GM19328 (cell line): Measurements from ENCODE around the gene IL21R.
"Not testable (repeated sequence)": the region's sequence is repeated elsewhere in the genome, so short reads cannot be mapped to it uniquely, and the experiment has no call there.

Source experiments
- ATAC-seq: cut with Tn5 transposase; IDR thresholded peaks from one replicate; pipeline ENCODE4 v1.9.1; 2021; ENCODE audit warnings: mild to moderate bottlenecking, moderate library complexity; ENCODE audit not compliant: unreplicated experiment

The IL21R gene

DNA sequence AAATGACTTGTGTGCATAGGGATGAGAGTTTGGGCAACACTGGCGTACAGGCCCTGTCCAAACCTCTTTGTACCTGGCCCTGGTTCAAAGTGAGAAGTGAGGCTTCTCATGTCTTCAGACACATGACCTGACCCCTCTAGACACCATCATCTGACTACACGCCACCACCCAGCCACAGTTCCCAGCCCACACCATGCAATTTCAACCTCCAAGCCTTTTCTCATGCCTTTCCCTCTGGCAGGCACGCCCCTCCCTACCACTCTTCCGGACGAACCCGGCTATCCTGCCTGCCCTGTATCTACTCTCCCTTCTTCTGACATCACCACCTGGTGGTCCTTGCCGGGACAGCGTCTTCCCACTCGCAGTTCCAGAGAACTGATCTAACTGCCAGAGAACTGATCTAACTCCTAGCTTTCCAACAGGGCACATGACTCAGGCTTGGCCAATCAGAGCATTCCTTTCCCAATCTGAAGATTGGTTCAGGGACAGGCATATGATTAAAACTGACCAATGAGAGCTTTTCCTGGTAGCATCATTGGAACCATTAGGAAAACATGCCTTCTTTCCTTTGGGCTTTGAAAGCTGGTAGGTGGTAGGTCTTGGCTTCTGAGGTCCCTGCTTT is 27.1 kb upstream of the IL21R start:
- no peak for ATAC-seq

- ATAC-seq = no peak
These were observed 24.1 kb upstream of the IL21R start for GRCh38 chr16:27377666-27378485.

DNA sequence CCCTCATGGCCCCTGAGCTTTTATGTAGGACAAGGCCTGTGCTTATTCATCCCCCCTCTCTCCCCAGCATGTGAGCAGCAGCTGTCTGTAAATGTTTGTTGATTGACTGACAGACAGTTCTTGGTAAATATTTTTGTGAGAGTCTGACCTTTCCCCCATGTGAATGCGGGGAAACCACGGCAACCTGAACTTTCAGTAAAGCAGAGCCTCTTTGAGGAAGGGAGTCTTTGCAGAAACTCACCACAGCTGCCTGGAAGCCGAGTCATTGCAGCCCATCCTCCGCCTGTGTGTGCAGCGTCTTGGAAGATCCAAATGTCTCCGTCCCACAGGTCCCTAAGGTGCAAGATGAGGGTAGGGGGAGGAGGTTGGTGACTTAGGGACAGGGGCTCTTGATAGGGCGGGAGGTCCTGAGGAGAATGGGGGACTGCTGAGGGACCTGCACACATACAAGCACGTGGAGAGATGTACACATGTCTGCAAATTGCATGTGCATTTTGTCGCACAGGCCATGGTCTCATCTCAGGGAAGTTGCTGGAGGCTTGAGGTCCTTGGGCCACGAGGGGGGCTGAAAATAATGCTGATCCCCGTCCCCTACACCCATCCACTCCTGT is 23.0 kb upstream of the IL21R start:
- ATAC-seq = no peak

- ATAC-seq = no peak
These were observed 22.1 kb upstream of the IL21R start for GRCh38 chr16:27379919-27380318.

GRCh38 chr16:27381236-27381635 is 20.7 kb upstream of the IL21R start:
- no peak for ATAC-seq

DNA sequence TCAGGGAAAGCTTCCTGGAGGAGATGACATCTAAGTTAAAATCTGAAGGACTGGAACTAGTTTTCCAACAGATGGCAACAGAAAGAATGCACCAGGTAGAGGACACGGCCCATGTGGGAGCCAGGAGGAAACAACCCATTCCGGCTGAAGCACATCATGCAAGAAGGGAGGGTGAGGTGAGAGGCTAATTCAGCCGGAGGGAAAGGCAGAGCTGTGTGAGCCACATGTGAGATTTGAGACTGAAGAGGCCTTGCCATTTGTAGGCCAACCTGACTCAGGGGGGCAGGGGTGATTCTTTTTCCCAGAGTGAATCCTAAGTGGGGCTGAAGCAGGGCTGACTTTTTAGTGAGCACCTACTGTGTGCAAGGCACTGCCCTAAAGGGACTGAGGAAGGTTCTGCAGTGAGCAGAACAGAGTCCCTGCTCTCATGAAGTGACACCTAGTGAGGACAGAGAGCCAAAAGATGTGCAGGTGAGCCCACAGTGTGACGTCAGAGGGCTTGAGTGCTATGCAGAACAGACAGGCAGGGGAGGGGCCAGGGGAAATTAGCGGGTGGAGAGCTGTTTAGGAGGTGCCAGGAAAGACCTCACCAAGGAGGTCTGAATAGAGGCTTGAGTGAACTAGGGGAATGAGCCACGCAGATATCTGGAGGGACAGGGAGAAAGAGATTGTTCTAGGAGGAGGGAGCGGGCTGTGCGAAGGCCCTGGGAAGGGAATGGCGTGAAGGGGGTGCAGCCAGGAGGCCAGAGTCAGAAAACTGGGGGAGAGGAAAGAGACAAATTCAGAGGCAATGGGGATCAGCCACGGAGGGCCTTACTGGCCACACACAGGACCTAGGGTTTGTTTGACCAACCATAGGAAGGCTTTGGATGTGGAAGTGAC is 19.8 kb upstream of the IL21R start:
- no peak for ATAC-seq

- no peak for ATAC-seq
These were observed 18.3 kb upstream of the IL21R start for GRCh38 chr16:27383556-27384243.

DNA sequence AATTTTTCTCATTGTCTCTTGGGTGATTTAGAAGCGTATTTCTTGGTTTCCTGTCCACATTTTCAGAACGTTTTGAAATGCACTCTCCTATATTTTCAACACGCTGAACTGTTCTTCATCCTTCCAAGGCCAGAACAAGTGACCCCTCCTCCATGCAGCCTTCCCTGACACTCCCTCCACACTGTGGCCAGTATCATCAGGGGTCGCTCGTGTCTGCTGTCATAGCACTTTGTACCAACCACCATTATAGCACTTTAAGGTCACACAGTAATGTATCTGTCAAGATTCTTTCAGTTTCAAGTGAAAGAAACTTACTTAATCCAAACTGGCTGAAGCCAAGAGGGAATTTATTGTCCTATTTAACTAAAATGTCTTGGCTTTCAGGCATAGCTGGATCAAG is 17.5 kb upstream of the IL21R start:
- no peak for ATAC-seq

- no peak for ATAC-seq
These were observed 16.6 kb upstream of the IL21R start for GRCh38 chr16:27385398-27385797.

DNA sequence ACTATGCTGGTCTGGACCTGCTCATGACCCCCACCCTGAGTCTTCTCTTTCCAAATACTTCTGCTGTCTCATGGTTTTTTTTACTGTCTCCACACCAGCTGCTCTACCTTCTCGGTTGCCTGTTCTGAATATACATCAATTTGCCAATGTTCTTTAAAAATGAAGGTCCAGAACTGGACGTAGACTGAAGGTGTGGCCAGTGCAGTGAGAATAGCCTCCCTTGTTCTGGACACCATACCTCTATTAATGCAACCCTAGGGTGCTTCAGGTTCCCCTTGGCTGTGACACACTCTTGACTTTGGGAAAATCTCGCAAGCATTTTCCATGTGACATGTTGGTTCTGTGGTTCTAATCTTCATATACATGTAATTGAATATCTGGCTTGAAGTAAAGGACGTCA is 15.3 kb upstream of the IL21R start:
- ATAC-seq = no peak

DNA sequence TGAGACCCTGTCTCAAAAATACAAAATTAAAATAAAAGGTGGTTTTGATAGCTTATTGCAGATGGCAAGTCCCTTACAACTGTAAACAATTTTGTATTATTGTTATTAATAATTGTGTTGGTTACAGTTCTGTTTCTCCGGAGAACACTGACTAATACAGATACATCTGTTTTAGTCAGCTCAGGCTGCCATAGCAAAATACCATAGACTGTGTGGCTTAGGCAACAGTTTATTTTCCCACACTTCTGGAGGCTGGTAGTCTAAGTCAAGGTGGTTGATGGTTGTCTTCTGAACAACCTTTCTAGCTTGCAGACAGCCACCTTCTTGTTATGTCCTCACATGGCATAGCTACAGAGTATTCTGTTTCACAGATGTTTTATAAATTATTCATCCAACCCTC is 14.2 kb upstream of the IL21R start:
- ATAC-seq = no peak

GRCh38 chr16:27389272-27389961 is 12.6 kb upstream of the IL21R start:
- no peak for ATAC-seq

DNA sequence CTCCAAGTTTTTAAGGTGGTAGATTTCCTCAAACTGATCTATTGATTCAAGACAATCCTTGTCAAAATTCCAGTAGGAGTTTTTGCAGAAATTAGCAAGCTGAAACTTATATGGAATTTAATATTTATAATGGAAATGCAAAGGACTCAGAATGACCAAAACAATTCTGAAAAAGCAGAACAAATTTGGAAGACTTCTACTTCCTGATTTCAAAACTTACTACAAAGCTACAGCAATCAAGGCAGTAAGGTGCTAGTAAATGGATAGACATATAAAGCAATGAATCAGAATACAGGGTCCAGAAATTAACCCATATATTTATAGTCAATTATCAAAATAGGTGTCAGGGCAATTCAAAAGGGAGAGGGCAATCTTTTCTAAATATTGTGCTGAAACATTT is 11.8 kb upstream of the IL21R start:
- ATAC-seq = no peak

GRCh38 chr16:27392671-27393070 is 9.3 kb upstream of the IL21R start:
- no peak for ATAC-seq

- no peak for ATAC-seq
These were observed 7.5 kb upstream of the IL21R start for GRCh38 chr16:27394516-27394915.

GRCh38 chr16:27398341-27398893 is 3.6 kb upstream of the IL21R start:
- not testable (repeated sequence) for ATAC-seq

- no peak for ATAC-seq
These were observed 2.8 kb upstream of the IL21R start for GRCh38 chr16:27398894-27399853.

GRCh38 chr16:27399969-27400368 is 2.0 kb upstream of the IL21R start:
- no peak for ATAC-seq
